A204.1 (cell line): ENCODE data around the gene HIVEP1.

Experiments
- FAIRE-seq: peaks from 2 replicates; lab custom pipeline; 2012; peaks lifted over from hg19 to GRCh38; lab: Jason Lieb, UNC

HIVEP1 gene

GRCh38 chr6:12051861-12052368 lies 39.8 kb downstream of the HIVEP1 start:
- FAIRE-seq: no peak

GRCh38 chr6:12058172-12058961 lies 46.3 kb downstream of the HIVEP1 start:
- FAIRE-seq: no peak

- no peak for FAIRE-seq
These were observed 48.9 kb downstream of the HIVEP1 start for GRCh38 chr6:12060780-12061609.

DNA sequence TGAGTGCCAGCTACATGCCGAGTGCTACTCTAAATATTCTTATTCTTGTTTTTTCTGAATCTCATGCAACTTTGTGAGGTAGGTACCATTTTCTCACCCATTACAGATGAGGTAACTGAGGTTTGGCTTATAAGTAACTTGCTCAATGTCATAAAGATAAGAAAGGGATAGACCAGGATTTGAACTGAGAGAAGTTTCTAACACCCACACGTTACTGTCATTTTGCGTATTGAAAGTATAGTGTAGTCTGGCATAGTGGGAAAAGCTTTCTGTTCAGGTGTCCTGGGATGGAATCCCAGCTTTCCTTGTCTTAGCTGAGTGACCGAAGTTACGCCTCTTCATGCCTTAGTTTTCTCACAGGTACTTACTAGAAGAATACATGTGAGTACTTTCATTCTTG lies 50.5 kb downstream of the HIVEP1 start:
- no peak for FAIRE-seq

- FAIRE-seq: no peak
These were observed 52.0 kb downstream of the HIVEP1 start for GRCh38 chr6:12064131-12064530.

GRCh38 chr6:12064538-12065071 lies 52.5 kb downstream of the HIVEP1 start:
- FAIRE-seq: no peak

GRCh38 chr6:12065321-12066140 lies 53.4 kb downstream of the HIVEP1 start:
- no peak for FAIRE-seq

DNA sequence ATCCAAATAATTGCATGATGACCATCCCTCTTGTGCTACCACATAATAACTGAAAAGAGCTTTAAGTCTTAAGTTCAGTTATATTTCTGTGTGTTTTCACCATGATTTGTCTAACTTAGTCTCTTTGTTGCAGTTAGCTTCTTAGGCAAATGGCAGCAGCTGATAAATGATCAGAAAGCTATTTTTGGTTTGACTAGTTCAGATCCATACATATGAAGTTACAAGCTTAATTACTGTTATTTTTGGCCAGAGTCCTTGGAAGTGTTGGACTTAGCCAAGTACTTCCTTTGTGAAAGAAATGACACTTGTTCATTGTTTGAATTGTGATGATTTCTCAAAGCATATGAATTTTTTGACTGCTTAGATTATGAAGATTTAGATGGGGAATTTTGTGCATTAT lies 54.2 kb downstream of the HIVEP1 start:
- no peak for FAIRE-seq

DNA sequence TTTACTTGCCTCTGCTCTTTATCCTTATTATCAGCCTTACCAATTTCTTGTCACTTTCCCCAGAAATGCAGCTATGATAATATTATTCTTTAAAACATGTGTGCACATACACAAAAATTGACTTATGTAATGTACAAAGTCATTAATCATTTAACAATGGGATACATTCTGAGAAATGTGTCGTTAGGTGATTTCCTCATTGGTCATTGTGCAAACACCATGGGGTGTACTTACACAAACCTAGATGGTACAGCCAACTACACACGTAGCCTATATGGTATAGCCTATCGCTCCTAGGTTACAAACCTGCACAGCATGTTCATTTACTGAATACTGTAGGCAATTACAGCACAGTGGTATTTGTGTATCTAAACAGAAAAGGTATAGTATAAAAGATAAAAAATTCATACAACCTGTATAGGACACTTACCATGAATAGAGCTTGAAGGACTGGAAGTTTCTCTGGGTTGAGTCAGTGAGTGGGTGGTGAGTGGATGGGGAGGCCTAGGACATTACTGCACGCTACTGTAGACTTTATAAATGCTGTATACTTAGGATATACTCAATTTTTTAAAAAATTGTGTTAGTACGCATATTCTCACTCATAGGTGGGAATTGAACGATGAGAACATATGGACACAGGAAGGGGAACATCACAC lies 56.9 kb downstream of the HIVEP1 start:
- FAIRE-seq: no peak

DNA sequence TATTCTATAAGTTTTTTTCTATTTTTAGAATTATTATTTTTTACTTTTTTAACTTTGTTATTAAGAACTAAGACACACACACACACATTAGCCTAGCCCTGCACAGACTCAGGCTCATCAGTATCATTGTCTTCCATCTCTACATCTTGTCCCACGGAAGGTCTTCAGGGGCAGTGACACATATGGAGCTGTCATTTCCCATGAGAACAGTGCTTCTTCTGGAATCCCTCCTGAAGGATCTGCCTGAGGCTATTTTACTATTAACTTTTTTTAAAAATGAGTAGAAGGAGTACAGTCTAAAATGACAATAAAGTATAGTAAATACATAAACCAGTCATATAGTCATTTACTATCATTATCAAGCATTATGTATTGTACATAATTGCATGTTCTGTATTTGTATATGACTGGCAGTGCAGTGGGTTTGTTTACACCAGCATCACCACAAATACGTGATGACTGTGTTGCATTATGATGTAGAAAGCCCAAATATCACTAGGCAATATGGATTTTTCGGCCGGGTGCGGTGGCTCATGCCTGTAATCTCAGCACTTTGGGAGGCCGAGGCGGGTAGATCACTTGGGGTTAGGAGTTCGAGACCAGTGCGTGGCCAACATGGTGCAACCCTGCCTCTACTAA lies 57.9 kb downstream of the HIVEP1 start:
- FAIRE-seq: no peak

DNA sequence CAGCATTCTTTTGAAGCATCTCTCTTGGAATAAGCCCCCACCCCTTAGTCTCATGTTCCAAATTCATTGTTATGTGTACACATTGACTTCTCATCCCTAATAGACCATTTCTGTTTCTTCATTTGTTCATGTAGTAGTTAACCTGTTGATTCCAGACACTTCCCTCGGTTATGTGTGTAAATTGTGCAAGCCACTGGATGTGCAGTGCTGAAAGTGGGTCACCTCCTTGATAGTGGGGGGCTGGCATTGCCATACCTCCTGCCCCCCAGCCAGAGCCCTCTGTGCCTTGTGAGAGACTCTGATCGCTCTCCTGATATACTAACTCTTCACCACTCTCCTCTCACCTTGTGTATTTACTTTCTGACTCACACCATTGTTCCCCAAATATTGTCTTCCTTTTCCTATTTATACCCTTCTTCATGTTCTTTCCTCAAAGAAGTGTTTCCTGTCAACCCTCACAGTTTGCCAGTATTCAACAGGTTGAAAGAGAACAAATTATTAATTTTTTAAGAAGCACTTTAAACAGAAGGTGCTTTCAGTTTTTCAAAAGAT lies 59.0 kb downstream of the HIVEP1 start:
- FAIRE-seq: no peak

DNA sequence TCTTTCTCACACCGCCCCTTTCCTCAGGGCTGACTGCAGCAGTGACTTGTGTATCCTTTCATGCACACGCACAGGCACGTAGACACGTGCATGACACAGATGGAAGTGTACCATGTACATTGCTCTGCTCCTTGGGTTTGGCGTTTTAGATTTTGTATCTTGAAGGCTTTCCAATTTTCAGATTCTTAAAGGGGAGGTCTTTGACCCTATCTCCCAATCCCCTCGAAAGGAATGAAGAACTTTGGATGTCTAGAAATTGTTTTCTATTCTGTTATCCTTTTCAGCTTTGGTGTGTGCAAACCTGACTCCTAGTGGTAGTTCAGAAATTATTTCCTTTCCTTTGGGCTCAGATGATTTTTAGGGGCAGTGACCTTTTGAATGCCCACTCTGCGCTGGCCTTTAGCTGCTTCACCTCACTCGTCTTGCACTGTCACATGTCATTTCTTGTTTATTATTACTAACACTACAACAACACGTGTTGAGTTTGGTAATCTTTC lies 63.0 kb downstream of the HIVEP1 start:
- no peak for FAIRE-seq

DNA sequence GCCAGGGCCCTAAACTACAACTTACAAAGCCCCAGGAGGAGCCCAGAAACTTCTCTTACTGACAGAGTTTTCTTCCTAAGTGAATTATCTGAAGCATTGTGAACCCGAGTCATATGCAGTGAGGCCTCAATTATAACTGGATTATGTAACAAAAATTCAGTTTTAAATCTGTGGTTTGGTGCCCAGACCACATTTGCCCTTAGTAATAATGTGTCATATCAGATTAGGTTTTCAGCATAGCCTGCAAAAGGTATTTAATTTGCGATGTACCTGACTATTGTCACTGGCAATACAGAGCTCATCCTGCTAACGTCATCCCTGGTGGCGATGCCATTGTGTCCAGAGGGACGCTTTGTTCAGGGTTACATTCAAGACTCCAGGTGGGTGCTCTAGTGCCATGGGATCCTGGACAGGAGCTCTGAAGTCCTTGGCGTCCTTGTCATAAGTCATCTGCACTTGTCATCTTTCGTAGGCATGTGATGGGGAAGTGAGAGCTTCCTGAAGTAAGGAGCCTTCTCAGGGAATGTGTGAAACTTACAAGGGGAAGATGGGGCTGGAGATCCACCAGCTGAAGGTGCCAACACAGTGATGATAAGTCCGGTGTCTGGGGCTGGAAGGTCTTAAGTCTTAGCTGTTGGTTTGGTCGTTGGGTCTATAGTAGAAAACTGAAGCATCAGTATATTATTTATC lies 65.1 kb downstream of the HIVEP1 start:
- no peak for FAIRE-seq

DNA sequence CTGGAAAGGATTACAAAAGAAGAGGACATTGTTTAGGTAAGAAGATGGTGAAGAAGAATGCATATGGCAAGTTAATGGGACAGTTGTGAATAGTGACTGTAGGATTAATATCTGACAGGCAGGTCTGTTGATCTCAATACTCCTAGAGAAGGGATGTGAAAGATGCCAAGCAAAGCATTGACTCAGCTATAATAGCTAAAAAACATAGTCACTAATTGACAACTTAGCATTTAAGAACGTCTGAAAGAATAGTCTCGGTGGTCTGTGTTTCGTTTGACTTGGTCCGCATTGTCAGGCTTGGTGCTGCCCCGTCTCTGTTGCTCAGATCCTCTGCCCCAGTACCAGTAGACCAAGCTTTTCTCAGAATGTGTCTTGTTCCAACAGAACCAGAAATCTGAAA lies 65.9 kb downstream of the HIVEP1 start:
- FAIRE-seq: no peak

GRCh38 chr6:12081771-12082170 lies 69.7 kb downstream of the HIVEP1 start:
- FAIRE-seq: no peak

DNA sequence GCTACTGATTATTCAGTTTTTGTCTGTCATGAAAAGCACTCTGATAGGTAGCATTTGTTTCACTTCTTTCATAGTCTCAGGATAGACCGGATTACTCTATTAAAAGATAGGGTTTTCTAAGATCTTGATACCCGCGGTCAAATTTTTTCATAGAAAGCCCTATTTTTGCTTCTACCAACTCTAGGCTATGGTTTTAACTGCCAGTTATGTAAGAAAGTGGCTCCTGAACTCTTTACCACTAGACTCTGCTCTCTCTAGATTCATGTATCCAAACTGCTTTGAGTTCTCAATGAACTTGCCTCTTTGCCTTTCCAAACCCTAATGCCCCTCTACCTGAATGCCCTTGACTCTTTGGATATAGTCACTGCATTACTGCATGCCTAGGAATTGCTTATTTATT lies 70.3 kb downstream of the HIVEP1 start:
- FAIRE-seq: no peak

GRCh38 chr6:12083302-12083701 lies 71.2 kb downstream of the HIVEP1 start:
- no peak for FAIRE-seq

GRCh38 chr6:12083763-12084162 lies 71.7 kb downstream of the HIVEP1 start:
- FAIRE-seq: no peak

- no peak for FAIRE-seq
These were observed 72.6 kb downstream of the HIVEP1 start for GRCh38 chr6:12084681-12085080.

GRCh38 chr6:12088531-12088930 lies 76.4 kb downstream of the HIVEP1 start:
- FAIRE-seq: no peak
